Forelimb muscle (tissue), 1 donor: ENCODE measurements around the gene ASB10. TPM values are rescaled to one million over a fixed set of nuclear protein-coding genes. Genes with fewer than 3 reads are reported as not detected.

Source experiments
- DNase-seq: peaks from one replicate; pipeline ENCODE4 v3.0.0-alpha.2; 2013; ENCODE audit warnings: low read depth
- polyA plus RNA-seq: library from polyadenylated mRNA; unstranded; fragments of 120-200 nt; gene quantifications from one replicate; pipeline ENCODE4 v1.2.1, GENCODE V29; 2013; ENCODE audit not compliant: insufficient read length

The ASB10 gene
- polyA plus RNA-seq, 1 donor: 6.2 TPM

DNA sequence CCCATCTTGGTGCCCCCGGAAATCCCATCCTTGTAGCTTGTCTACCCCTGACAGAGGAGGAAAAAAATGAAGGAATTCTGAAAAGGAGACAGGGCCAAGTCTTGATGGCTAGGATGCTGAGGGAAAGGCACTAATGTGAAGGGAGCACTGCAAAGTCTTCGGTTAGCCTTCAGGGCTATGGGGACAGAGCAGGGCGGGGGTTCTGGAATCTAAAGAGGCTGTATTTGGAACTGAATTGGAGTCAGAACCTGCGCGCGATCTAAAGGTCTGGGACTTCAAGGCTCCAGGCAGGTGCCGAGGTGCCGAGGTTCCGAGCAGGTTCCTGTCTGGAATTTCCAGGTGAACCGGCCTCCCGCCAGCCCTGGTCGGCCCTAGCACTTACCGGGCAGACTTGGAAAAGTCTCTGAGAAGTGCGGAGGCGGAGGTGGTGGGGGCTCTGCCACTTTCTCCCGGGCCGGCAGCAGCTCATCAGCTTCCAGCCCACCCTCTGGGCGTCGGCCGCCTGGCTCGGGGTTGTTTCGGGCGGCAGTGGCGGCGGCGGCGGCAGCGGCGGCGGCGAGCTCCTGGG is 20.3 kb downstream of the ASB10 start:
- no peak for DNase-seq

DNA sequence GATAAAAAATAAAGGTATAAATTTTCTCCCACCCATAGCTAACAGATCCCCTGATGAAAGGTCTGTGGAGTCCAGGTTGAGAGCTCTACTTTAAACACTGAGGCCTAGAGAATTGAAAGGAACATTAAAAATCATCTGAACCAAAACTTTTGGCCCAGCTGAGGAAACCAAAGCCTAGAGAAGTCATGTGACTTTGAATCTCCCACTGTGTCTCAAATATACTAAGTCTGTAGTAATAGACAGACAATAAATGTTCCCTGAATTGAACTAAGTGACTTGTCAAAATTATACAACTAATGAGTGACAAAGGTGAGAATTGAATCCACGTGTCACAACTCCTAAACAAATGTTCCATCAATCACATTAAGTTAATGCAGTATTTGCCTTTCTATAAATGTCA is 25.3 kb downstream of the ASB10 start:
- DNase-seq: no peak

DNA sequence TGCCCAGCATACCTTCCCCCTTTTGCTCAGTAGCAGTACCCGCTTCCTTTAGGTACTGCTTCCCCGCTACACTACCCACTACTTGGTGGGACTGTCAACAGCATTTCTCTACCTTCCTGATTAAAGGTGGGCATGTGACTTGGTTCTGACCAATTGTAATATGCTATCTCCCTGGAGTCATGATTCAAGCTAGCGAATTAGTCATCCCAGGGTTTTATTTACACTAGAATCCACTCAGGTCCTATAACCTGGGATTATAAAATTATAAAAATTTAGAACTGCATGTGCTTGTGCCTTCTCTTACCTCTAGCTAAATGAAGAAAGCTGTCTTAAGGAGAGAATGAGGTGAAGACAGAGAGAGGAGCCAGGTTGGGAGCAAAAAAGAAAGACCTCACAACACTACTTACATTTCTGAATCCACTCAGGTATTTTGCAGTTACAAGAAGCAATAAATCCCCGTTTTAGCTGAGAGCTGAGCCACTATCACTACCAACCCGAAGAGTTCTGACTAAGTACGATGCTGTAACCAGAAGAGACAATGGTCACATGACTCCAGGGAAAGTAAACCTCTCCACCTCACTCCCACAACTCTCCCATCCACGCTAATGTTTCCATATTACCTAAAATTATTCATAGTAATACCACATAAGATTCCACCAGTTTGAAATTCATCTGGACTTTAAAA is 29.3 kb downstream of the ASB10 start:
- no peak for DNase-seq

DNA sequence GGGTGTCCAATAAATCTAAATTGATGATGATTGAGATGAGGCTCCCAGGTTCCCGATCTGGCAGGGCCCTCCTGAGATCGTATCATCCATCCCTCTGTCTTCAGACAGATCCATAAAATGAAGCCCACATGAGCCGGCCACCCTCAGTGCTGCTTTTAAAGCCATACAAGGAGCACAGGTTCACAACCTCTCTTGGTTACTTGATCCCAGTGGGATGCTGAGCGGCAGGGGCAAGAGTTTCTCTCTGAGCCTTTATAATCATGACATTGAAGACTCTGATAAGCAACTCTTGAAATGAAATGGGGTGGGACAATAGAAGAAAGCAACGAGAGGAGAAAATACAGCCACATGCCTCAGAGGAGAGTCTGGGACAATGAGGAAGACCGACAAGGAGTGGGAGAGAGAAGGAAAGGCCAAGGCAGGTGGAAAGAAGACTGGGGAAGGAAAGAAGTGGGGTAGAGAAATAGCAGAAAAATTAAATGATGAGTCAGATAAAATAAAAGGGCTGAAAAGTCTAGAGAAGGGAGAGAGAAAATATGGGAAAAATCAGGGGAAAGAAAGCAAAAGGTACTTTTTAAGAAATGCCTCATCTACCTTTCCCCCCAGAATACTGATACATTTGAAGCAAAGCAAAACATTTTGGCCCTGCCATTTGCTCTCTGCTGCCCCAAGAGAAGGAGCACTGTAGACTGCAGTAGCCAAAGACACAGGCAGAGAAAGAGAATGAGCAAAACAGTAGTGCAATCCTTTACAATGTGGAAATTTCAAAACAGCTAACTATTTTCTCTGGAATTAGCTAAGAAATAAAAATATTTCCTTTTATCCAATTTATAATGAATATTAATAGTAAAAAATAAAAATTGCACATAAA is 34.2 kb downstream of the ASB10 start:
- no peak for DNase-seq

DNA sequence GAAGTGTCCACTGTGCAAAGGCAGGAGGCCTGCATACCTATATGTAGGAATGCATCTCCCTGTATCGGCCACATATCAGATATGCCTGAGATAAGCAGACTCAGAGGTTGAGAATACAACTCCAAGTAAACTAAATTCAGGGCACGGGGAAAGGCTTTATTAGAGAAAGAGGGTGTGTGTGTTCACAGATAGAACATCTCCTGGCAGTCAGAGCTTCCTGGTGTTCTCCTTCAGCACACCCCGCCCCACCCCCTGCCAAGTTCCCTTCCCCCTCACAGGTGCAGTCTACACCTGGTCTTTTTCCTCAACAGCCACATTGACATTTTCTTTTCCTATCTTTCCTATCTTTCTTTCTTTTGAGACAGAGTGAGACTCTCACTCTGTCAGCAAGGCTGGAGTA is 36.7 kb downstream of the ASB10 start:
- DNase-seq: no peak

DNA sequence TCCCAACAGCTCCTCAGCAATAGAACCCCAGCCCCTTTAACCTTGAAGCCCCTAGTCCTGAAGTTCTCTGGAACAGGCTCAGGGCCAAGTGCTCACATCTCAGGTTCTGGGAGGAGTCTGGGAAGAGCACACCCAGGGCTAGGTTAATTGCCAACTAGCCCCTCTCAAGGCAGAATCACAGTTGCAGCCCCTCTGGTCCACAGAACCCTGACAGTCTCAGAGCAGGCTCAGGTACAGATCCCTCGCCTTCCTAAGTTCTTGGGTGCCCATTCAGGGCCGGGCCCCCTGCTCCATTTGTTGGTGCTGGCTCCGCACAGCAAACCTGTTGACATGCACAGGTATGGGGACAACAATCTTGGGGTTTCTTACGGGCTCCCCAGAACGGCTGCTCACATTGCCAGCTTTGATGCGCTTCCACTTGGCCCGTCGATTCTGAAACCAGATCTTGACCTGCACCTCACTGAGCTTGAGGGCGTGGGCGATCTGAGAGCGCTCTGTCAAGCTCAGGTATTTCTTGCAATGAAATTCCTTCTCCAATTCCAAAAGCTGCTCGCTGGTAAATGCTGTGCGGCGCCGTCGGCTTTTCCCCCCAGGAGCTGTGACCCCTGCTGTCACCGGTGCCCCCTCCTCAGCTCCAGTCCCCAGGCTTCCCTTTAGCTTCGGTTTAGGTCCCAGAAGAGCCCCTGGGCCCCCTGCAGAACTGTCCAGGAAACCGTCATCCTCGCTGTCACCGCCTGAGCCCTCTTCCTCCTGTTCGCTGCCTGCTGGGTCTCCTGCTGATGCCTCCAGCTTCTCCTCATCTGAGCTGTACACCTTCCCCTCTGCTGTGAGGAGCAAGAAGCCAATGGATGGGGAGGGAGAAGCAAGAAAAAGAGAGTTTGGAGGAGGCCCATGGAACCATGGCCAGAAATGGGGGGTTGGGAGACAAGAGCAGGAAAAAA is 38.5 kb downstream of the ASB10 start:
- DNase-seq: no peak

DNA sequence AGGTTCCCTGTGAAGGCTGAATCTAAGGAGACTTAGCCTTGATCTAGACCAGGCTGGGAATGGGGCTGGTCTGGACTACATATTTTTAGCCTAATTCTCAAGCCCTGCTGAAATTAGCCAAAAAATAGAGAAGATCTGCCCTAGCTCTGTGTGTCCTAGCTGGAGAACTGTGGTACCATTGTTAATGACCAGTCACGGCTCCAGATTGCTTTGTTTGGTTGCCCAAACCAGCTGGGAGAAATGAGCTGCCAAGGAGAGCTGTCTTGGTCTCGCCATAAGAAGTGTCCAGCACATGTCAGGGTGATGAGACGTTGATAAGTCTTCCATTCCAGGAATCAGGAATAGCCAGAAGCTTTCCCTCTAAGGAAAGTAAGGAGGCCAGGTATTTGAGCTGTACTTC is 40.3 kb downstream of the ASB10 start:
- no peak for DNase-seq

DNA sequence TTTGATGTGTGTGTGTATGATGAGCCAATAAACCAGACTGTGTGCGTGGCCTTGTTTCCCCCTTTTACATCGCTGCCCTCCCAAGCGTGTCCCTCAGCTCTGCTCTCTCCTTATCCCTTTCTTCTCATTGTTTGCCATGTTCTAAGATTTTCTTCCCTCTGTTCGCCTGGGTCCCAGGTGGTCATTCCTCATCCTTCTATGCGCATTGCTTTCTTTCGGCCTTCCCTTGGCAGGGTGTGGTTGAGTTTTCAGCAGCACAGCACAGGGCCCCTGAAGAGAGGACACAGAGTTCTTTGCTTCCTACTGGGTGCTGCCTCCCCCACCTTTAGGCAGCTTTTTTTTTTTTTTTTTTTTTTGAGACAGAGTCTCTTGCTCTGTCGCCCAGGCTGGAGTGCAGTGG is 42.7 kb downstream of the ASB10 start:
- no peak for DNase-seq

DNA sequence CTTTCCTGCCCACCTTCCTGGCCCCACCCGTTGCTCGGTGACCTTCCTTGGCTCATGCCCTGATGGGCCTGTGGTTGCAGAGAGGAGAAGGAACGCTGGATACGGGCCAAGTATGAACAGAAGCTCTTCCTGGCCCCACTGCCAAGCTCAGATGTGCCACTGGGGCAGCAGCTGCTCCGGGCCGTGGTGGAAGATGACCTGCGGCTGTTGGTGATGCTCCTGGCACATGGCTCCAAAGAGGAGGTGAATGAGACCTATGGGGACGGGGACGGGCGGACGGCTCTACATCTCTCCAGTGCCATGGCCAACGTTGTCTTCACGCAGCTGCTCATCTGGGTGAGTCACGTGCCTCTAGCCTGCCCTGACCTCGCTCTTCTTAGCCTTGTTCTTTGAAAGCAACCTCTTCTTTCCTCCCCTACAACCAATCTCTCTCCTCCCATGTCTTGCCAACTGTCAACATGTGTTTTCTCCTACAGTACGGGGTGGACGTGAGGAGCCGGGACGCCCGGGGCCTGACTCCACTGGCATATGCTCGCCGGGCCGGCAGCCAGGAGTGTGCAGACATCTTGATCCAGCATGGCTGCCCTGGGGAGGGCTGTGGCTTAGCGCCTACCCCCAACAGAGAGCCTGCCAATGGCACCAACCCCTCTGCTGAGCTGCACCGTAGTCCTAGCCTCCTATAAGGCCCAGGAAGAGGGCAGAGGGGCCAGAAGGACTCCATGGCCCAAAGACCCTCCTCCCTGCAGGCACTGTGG is 43.6 kb downstream of the ASB10 start:
- DNase-seq: no peak

DNA sequence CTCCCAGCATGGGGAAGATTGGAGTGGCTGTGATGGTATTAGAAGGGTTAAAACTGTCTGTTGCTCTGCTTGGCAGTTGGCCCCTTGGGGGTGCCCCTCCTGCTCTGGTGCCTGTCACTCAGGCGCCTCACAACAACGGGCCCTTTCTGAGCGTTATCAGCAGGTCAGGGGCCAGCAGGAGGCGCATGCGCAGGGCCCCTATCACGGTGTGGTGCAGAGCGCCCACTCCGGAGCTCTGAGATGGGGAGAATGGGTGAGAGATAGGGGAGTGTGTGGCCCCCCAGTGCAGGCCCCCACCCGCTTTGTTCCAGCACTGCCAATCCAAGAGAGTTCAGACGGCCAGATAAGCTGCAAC is 44.4 kb downstream of the ASB10 start:
- no peak for DNase-seq

DNA sequence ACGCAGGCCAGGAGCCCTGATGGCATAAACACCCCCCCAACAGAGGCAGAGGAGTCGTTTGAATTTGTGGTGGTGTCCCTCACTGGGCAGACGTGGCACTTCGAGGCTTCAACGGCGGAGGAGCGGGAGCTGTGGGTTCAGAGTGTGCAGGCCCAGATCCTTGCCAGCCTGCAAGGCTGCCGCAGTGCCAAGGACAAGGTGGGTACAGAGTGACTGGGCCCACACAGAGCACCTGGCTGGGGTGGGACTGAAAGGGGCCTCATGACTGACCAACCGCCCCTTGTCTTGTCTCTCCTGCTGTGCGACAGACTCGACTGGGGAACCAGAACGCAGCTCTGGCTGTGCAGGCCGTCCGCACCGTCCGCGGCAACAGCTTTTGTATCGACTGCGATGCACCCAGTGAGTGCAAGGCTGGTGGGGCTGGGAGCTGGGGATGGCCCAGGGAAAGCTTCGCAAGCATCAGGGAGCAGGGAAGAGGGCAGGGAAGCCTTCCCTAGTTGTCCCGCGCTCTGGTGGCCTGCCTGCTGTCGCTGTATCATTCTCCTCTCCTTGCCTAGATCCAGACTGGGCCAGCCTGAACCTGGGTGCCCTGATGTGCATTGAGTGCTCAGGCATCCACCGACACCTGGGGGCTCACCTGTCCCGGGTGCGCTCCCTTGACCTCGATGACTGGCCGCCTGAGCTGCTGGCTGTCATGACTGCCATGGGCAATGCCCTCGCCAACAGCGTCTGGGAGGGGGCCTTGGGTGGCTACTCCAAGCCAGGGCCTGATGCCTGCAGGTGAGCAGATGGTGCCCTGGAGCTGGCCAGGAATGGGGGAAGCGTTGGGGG is 45.0 kb downstream of the ASB10 start:
- DNase-seq: no peak

DNA sequence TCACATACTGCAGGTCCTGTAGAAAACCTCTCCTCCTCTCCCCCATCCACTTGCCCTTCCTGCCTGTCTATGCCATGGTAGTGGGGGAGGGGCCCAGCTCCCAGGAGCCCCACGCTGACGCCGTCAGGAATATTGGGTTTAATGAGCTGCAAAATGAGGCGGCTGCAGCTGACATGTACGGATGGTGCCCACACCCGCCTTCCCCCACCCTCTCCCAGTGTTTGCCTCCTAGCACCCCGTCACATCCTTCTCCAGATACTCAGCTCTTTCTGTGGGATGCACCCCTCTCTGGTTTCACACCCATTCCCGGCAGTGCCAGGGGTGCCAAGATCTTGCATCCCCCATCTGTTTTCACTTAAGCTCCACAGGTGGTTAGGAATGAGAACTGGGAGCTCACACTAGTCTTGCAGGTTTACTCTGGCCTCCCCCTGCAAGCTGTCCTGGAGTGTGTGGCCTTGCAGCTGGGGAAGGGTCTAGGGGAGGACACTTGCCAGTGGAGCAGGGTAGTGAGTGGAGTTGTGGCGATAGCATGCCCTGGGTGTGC is 45.7 kb downstream of the ASB10 start:
- DNase-seq: no peak

DNA sequence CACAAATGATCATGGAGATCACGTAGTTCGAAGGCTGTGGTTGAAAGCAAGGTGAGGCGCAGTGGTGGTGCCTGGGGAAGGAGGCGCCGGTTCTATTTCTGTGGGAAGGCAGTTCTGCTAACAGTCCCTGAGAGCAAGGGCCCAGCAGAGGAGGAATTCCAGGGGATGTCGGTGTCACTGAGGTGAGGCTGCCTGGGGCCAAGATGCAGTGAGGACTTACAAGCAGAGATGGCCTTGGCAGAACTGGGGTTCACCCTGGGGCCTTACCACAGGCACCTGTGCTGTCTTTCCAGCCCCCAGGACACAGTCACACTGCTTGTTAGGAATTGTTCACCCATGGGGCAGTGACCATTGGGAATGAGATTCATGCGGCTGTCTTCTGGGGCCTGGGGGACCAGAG is 46.2 kb downstream of the ASB10 start:
- DNase-seq: no peak

DNA sequence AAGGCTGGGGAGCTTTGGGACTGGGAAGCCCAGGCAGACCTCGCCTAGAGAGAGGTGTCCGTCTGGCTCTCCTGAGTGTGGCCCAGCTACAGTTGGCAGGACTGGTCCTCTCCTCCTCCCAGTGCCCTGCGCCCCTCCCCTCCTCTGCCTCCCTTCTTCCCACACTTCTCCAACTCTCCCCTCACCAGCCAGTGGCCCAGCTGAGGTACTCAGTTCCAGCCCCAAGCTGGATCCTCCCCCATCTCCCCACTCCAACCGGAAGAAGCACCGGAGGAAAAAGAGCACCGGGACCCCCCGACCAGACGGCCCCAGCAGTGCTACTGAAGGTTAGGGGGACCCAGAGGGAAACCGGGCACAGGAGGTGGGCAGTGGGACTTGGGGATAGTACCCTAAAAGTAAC is 47.3 kb downstream of the ASB10 start:
- no peak for DNase-seq

DNA sequence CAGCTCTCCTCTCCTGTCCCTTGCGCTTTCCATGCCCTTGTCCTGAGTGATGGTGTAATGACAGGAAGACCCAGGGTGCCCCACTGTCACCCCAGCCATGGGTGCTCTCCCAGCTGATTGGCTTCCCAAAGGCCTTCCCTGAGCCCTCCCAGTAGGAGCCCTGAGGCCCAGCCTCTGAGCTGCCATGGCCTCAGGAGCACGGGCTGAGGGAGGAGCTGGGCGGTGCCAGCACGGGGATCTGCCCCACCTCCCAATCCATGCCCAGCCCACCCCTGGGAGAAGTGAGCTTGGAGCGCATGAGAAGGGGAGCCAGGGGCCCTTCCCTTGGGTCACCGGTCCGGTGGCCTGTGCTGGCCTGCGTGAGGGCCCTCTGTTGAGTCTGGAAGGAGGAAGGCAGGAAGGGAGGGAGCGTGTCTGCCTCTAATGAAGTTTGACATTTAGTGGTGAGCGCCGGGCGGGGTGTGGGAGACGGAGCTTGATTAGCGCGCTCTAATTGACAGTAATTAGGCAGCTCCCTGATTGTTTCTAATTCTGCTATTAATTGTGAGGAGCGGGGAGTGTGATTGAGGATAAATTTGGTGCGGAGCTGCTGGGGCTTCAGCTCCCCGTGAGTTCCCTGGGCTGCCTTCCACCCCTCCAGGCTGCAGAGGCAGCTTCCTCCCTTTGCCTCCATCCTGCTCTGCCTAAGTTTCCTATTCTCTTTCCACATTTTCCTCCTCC is 47.8 kb downstream of the ASB10 start:
- no peak for DNase-seq

DNA sequence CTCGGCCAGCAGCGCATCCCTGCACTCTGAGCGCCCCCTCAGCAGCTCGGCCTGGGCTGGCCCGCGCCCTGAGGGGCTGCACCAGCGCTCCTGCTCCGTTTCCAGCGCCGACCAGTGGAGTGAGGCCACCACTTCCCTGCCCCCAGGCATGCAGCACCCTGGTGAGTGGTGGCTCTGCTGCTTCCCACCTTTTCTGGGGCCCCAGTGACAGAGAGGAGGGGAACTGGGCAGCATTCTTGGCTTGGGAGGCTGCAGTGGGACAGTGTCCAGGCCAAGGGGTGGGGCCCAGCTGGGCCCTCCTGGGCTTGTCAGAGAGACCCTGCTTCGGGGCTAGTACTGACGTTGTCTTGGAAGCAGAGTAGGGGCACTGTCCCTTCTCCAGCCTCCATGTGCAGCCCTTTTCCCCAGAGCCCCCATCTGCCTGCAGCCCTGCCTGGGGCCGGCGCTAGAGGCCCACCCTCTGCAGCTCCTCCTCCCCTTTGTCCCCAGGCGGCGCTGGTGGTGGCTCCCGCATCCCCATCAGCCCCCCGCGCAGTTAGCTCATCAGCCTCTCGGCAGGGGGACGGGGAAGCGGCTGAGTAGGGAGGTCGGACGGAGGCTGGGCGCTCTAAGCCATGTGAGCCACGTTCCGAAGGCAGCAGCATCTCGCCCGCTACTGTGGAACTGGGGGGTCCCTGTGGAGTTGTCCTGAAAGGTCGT is 48.7 kb downstream of the ASB10 start:
- no peak for DNase-seq

DNA sequence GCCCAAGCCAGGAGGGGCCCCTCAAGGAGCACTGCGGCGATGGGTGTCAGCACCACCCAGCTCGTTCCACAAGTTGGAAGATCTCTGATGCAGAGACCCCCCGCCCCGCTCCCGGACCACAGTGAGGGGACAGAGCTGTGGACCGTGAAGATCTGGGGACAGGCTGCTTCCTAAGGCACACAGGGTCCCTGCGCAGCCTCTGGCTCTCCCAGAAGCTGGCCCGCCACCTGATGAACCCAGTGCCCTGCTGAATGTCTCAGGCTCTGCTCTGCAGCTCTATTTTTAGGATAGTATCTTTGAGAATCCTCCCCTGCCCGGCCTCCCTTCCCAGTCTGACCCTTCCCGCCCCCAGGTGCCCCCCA is 49.3 kb downstream of the ASB10 start:
- no peak for DNase-seq

DNA sequence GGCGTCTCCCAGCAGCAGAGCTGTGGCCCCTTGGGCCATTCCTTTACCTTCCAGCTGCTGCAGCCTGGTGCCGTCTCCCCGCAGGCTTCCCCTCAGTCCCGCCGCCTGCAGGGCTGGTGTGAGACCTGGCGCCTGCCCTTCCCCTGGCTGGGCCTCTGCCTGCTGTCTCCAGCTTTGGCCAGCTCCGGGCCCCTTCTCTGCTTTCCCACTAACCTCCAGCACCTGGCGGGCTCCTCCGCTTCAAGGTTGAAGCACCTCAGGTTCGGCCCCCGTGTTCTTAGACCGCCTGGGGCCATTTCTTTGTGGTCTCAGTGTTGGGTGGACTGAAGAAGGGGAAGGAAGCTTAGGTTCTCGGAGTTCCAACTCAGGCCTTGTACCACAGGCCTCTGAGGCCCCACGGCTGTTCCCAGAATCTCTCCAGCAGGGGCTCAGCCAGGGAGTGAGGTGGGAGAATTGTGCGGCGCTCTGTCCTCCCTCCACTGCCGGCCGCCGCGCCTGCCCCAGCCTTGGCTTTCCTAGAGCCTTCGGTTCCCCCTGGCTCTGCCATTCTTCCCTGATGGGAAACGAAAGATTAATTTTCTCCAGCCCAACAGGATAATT is 49.9 kb downstream of the ASB10 start:
- no peak for DNase-seq
